Measurements from ENCODE around the gene EME2. TPM values are rescaled to one million over a fixed set of nuclear protein-coding genes. Genes with fewer than 3 reads are reported as not detected.

EME2 gene
- total RNA-seq, 2 experiments from 2014 or later = 7.7 to 7.8 TPM

DNA sequence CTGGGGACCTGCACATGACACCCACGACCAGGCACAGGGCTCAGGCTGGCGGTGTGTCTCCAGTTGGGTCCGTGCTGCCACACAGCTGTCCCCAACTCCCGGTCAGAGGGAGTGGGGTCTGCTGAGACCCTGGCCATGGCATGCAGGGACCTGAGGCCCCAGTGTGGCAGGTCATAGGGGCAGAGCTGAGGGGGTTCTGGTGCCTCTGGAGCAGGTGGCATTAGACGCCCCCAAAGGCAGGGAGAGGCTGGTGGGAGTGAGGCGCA, 14.4 kb downstream of the EME2 start:
- CTCF ChIA-PET = no interaction called here
- intact Hi-C loops (cut with micrococcal nuclease) = no loop called here
- Mint-ChIP-seq H3K36me3 (ENCODE audit: low read depth) (no peaks in the 10 kb centered on the region), H3K27me3 (ENCODE audit: low read depth) (no peaks in the 10 kb centered on the region), H3K4me3 (no peak overlapping the region), H3K27ac (no peak overlapping the region), H3K9me3 (no peaks in the 10 kb centered on the region), H3K4me1 (ENCODE audit: low read depth) (peaks cover 17% of the 10 kb centered on the region)
- no peak for DNase-seq

DNA sequence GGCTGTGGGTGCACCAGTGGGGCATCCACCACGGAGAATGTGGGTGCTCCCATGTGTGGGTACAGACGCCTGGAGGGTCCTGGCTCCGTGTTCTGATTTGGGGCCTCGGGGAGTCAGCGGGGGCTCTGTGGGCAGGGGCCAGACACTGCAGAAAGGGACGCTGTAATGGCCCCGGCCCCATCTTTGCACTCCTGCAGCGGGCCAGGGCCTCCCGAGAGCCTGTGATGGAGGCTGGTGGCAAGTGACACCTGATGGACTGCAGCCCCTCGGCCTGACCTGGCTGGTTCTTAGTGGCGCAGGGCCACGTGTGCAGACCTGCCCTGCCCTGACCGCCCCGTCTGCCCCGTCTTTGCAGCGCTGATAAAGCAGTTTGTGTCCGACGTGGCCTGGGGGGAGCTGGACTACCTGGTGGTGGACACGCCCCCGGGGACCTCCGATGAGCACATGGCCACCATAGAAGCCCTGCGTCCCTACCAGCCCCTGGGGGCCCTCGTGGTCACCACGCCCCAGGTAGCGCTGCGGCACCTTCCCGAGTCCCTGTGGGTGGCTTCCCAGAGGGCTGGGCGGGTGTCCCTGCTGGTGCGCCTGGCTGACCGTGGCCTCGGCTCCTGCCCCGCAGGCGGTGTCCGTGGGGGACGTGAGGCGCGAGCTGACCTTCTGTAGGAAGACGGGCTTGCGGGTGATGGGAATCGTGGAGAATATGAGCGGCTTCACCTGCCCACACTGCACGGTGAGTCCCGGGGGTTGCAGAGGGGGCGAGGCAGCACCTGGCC, 14.9 kb downstream of the EME2 start:
- Mint-ChIP-seq H3K9me3 (no peaks in the 10 kb centered on the region), H3K4me1 (ENCODE audit: low read depth) (peaks cover 17% of the 10 kb centered on the region), H3K4me3 (no peak overlapping the region), H3K27me3 (ENCODE audit: low read depth) (no peaks in the 10 kb centered on the region), H3K36me3 (ENCODE audit: low read depth) (no peaks in the 10 kb centered on the region), H3K27ac (no peak overlapping the region)
- intact Hi-C loops (cut with micrococcal nuclease) = no loop called here
- CTCF ChIA-PET = no interaction called here
- DNase-seq = no peak

DNA sequence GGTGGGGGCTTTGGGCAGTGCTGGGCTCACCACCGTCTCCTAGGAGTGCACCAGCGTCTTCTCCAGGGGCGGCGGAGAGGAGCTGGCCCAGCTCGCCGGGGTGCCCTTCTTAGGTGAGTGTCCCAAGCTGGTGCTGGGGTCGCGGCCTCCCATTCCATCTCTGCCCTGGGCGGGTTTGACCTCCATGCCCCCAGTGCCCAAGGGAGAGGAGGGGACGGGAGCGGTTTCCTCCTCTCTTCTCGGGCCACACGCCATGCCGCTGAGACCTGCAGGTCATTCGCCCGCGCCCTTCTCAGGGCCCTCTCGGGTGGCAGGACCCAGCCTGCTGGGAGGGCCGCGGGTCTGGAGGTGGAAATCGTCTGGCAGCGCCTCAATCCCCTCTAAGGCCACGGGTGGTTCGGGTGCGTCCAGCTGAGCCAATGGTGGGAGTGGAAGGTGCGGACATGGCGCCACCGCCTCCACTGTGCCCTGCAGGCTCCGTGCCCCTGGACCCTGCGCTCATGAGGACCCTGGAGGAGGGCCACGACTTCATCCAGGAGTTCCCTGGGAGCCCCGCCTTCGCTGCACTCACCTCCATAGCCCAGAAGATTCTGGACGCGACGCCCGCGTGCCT, 15.6 kb downstream of the EME2 start:
- CTCF ChIA-PET = no interaction called here
- DNase-seq = no peak
- H3K4me3 Mint-ChIP-seq = no peak overlapping the region

DNA sequence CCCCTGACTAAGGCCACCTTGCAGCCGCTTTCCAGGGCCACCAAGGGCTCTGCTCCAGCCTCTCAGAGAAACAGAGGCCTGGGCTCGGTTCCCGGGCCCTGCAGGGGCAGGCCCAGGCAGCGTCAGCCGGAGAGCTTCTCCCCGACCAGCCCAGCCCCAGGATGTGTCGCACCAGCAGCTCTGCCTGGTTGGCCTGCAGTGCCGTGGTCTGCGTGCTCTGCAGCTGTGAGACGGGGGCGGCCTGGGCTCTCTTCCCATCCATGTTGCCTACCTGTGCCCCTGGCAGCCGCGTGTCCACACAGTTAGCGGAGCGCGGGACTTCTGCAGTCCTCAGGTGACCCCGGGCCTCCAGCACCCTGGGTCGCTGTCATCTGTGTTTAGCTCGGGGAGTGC, 16.1 kb downstream of the EME2 start:
- Mint-ChIP-seq H3K9me3 (no peaks in the 10 kb centered on the region), H3K27ac (no peak overlapping the region), H3K4me3 (no peak overlapping the region), H3K36me3 (ENCODE audit: low read depth) (no peaks in the 10 kb centered on the region), H3K27me3 (ENCODE audit: low read depth) (no peaks in the 10 kb centered on the region), H3K4me1 (ENCODE audit: low read depth) (peaks cover 12% of the 10 kb centered on the region)
- intact Hi-C loops (cut with micrococcal nuclease) = no loop called here
- DNase-seq = no peak
- CTCF ChIA-PET = no interaction called here

More for the DNA sequence above, 15.6 kb downstream of the EME2 start:
- H3K9me3 Mint-ChIP-seq = no peaks in the 10 kb centered on the region
- peaks cover 17% of the 10 kb centered on the region for H3K4me1 Mint-ChIP-seq (ENCODE audit: low read depth)
- H3K27ac Mint-ChIP-seq = no peak overlapping the region
- no peaks in the 10 kb centered on the region for H3K27me3 Mint-ChIP-seq (ENCODE audit: low read depth)
- intact Hi-C loops (cut with micrococcal nuclease) = no loop called here
- H3K36me3 Mint-ChIP-seq (ENCODE audit: low read depth) = no peaks in the 10 kb centered on the region

DNA sequence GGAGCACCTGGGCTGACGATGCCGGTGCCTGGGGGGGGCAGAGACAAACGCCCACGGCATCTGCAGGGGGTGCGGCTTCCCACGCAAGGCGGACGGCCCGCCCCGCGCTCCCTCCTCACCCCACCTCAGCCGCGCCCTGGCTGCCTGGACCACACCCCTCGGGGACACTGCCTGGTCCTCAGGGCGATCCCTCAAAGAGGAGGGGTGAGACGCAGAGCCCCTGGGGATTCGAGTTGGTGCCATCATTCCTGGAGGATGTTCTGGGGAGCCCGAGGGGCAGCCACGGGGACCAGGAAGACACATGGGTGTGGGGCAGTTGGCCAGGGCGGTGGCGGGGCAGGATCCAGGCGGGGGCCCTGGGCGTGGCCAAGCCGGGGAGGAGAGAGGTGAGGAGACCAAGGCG, 17.0 kb downstream of the EME2 start:
- intact Hi-C loops (cut with micrococcal nuclease) = no loop called here
- H3K4me3 Mint-ChIP-seq = no peak overlapping the region

DNA sequence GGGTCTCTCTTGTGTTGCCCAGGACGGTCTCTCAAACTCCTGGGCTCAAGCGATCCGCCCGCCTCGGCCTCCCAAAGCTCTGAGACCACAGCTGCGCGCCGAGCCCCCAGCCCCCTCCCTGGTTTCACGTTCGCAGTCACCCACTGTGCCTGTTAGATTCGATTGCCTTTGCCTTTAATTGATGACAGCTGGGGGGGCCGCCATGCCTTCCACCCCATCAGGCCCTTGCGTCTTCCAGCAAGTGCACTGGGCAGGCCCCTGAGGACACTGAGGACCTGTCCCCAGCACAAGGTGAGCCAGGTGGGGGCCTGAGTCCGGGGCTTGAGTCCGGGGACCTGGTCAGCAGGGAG, 17.6 kb downstream of the EME2 start:
- H3K27ac Mint-ChIP-seq = no peak overlapping the region
- CTCF ChIA-PET = no interaction called here
- intact Hi-C loops (cut with micrococcal nuclease) = no loop called here
- no peaks in the 10 kb centered on the region for H3K27me3 Mint-ChIP-seq (ENCODE audit: low read depth)
- no peak overlapping the region for H3K4me3 Mint-ChIP-seq
- no peaks in the 10 kb centered on the region for H3K9me3 Mint-ChIP-seq
- H3K36me3 Mint-ChIP-seq (ENCODE audit: low read depth) = no peaks in the 10 kb centered on the region
- peaks cover 5% of the 10 kb centered on the region for H3K4me1 Mint-ChIP-seq (ENCODE audit: low read depth)
- no peak for DNase-seq

More for the DNA sequence above, 17.0 kb downstream of the EME2 start:
- CTCF ChIA-PET = no interaction called here
- Mint-ChIP-seq H3K4me1 (ENCODE audit: low read depth) (peaks cover 9% of the 10 kb centered on the region), H3K36me3 (ENCODE audit: low read depth) (no peaks in the 10 kb centered on the region), H3K9me3 (no peaks in the 10 kb centered on the region), H3K27me3 (ENCODE audit: low read depth) (no peaks in the 10 kb centered on the region), H3K27ac (no peak overlapping the region)
- no peak for DNase-seq

DNA sequence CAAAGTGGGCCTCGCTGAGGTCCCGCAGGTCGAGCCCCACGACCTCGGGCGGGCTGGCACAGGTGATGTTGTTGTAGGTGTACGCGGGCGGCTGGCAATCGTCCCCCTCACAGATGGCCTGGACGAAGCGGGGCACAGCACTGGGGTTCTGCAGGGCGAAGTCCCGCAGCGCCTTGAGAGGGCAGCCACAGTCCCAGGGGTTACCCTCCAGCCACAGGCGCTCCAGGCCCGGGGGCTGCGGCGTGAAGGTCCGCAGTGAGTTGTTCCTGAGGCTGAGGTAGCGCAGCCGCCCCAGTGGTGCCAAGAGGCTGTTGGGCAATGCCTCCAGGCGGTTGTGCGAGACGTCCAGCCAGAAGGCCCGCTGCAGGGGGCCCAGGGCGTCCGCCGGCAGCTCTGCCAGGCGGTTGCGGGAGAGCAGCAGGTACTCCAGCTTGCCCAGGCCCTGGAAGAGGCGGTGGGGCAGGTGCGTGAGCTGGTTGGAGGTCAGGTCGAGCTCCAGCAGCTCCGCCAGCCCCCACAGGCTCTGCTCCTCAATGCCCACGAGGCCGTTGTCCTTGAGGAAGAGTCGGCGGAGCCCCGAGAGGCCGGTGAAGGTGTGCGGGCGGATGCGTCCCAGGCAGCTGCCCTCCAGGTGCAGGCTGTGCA, 18.1 kb downstream of the EME2 start:
- no peak for DNase-seq
- Mint-ChIP-seq H3K4me1 (ENCODE audit: low read depth) (peaks cover under 1% of the 10 kb centered on the region), H3K4me3 (no peak overlapping the region), H3K36me3 (ENCODE audit: low read depth) (no peaks in the 10 kb centered on the region), H3K9me3 (no peaks in the 10 kb centered on the region), H3K27me3 (ENCODE audit: low read depth) (no peaks in the 10 kb centered on the region), H3K27ac (no peak overlapping the region)
- CTCF ChIA-PET = no interaction called here
- intact Hi-C loops (cut with micrococcal nuclease) = no loop called here

DNA sequence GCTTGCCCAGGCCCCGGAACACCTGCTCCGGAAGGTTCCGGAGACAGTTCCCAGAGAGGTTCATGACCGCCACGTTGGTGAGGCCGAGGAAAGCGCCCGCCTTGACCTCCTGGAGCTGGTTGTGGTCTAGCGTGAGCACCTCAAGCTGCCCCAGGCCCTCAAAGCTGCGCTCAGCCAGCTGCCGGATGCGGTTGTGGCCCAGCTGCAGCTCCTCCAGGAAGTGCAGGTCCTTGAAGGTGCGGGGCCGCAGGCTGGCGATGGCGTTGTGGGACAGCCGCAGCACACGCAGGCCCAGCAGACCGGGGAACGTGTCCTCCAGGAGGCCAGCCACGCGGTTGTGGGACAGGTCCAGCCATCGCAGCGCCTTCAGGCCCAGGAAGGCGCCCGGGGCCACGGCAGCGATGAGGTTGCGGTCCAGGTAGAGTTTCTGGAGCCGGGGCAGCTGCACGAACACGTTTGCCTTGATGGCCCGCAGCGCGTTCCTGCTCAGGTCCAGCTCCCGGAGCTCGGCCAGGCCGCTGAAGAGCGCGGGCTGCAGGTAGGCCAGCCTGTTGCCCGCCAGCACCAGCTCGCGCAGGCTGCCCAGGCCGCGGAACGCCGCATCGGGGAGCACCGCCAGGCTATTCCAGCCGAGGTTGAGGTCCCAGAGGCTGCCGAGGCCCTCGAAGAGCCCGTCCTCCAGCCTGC, 18.8 kb downstream of the EME2 start:
- Mint-ChIP-seq H3K36me3 (ENCODE audit: low read depth) (no peaks in the 10 kb centered on the region), H3K4me1 (ENCODE audit: low read depth) (no peaks in the 10 kb centered on the region), H3K27me3 (ENCODE audit: low read depth) (no peaks in the 10 kb centered on the region), H3K4me3 (no peak overlapping the region), H3K27ac (no peak overlapping the region), H3K9me3 (no peaks in the 10 kb centered on the region)
- no peak for DNase-seq
- CTCF ChIA-PET = no interaction called here
- intact Hi-C loops (cut with micrococcal nuclease) = no loop called here

DNA sequence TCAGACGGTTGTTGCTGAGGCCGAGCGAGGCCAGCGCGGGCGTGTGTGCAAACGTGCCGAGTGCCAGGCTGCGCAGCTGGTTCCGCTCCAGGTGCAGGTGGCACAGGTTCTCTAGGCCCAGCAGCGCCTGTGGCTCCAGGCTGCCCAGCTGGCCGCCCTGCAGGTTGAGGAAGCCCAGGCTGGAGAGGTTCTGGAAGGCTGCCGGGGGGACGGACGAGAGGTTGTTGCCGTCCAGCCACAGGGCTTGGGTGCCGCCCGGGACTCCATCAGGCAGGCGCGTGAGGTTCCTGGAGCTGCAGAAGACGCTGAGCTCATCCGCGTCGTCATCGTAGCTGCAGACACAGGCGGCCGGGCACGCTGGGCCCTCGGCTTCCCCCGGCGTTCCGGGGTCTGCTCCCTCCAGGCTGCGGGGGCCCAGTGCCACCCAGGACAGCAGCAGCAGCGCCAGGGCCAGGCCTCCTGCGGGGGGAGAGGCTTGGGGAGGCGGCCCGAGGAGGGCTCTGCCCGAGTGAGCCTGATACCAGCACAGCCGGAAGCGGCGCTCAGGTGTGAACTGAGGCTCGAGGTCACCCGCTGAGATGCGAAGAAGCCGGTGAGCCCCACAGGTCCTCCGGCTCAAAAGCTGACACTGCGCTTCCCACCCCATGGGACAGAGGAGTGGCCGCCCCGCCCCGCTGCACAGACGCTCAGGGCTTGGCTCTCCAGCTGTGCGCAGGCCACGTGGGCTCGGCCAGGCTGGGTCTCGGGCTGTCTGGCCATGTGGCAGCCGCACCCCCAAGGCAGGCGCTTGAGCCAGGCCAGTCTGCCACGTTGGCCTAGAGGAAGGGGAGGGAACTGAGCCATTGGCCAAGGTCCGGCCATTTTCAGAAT, 19.6 kb downstream of the EME2 start:
- Mint-ChIP-seq H3K36me3 (ENCODE audit: low read depth) (peaks cover 1% of the 10 kb centered on the region), H3K9me3 (peaks cover 2% of the 10 kb centered on the region), H3K27ac (no peak overlapping the region), H3K4me1 (ENCODE audit: low read depth) (no peaks in the 10 kb centered on the region), H3K27me3 (ENCODE audit: low read depth) (no peaks in the 10 kb centered on the region), H3K4me3 (no peak overlapping the region)
- CTCF ChIA-PET = interaction anchor here (1.1 kb wide), 1 partner anchor 137 kb away, joined by 3 read pairs; no protein-coding TSS in a partner anchor
- intact Hi-C loops (cut with micrococcal nuclease) = no loop called here
- no peak for DNase-seq

DNA sequence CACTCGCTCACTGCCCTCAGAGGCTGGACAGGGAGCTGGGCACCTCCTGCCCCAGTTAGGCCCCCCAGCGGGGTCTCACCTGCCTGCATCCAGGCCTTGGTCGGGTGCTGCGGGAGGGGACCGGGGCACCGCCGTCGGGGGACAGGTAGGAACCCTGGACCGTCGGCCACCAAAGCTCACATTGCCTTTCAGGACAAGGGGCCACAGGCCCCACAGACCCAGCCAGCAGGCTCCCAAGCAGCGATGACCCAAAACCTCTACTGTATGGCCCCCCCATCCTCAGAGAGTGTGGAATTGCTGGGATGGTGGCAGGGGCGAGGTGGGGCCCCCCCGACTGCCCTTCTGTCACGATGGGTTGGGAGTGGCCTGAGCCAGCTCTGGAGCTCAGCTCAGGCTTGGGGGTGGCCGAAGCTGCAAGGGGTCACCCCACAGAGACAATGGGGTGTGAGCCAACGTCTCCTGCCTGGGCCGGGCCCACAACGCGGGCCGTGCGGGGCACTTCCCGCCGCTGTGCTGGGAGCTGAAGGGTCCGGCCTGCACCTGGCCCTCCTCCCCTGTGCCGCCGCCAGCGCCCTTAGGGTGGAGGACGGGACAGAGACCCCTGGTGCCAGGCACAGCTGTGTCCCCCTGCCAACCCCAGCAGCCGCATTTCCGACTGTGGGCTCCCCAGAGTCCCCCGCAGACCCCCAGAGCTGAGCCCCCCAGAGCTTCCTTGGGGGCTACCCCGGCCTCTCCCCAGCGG, 20.4 kb downstream of the EME2 start:
- Mint-ChIP-seq H3K36me3 (ENCODE audit: low read depth) (peaks cover 3% of the 10 kb centered on the region), H3K27me3 (ENCODE audit: low read depth) (no peaks in the 10 kb centered on the region), H3K4me1 (ENCODE audit: low read depth) (no peaks in the 10 kb centered on the region), H3K27ac (no peak overlapping the region), H3K4me3 (no peak overlapping the region), H3K9me3 (peaks cover 8% of the 10 kb centered on the region)
- intact Hi-C loops (cut with micrococcal nuclease) = no loop called here
- CTCF ChIA-PET = interaction anchor here (1.1 kb wide), 1 partner anchor 136 kb away, joined by 3 read pairs; no protein-coding TSS in a partner anchor
- DNase-seq = no peak

DNA sequence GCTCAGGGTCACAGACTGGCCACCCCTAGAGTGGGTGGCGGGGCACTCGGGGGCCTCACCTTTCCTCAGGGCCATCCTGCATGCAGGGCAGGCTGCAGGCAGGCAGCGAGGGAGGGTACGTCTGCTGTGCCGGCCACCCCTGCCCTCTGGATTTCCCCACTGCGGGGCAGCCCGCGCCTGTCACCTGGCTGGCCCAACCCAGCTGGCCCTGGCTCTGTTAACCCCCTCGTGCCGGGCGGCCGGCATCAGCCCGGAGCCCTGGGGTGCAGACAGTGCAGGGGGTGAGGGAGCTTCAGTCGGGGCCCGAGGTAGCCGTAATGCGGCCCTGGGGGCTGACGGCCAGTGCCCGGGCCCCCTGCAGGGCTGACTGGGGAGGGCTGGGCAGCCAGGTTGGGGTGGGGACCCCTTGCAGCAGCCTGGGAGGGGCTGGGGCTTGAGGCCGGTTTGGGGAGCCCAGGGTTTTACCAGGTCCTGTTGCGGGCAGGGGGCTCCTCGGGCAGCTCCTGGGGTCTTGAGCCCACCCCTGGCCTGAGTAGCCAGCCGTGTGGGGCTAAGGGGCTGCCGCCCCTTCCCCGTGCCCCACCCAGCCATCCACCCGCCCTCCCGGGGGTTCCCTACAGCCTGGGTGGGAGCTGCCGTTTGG, 21.1 kb downstream of the EME2 start, which contains the start of gene IGFALS:
IGFALS (minus strand) TSS at position 128 of the 643 bp plus-strand sequence; CDS start at position 75, 53 bp downstream.
- CTCF ChIA-PET = interaction anchor here (1.1 kb wide), 1 partner anchor 135 kb away, joined by 3 read pairs; no protein-coding TSS in a partner anchor
- intact Hi-C loops (cut with micrococcal nuclease) = no loop called here
- no peaks in the 10 kb centered on the region for H3K4me1 Mint-ChIP-seq (ENCODE audit: low read depth)

More for the DNA sequence above, 21.1 kb downstream of the EME2 start, which contains the start of gene IGFALS:
- Mint-ChIP-seq H3K4me3 (no peak within 1 kb of the TSS), H3K27ac (no peak within 1 kb of the TSS), H3K36me3 (ENCODE audit: low read depth) (peaks cover 3% of the 10 kb centered on the region), H3K9me3 (peaks cover 10% of the 10 kb centered on the region), H3K27me3 (ENCODE audit: low read depth) (no peaks in the 10 kb centered on the region)
- no peak for DNase-seq
